ENCODE data around the gene NAALADL2.
A peak's percentile ranks its signal among the peaks of the same experiment; 100 is the strongest.
"Not testable (repeated sequence)": the region's sequence is repeated elsewhere in the genome, so short reads cannot be mapped to it uniquely, and the experiment has no call there.

Gene NAALADL2

GRCh38 chr3:175428466-175428865 is 569.3 kb downstream of the NAALADL2 start:
- no peak for DNase-seq (ENCODE audit: low spot score)

GRCh38 chr3:175430983-175431773 is 572.0 kb downstream of the NAALADL2 start:
- peak; percentile 6 for DNase-seq (ENCODE audit: low spot score)

GRCh38 chr3:175432376-175433025 is 573.4 kb downstream of the NAALADL2 start:
- DNase-seq (ENCODE audit: low spot score): no peak

- DNase-seq (ENCODE audit: low spot score): no peak
Observed at GRCh38 chr3:175433026-175433674, 574.0 kb downstream of the NAALADL2 start.

- DNase-seq (ENCODE audit: low spot score): no peak
Observed at GRCh38 chr3:175434561-175434960, 575.4 kb downstream of the NAALADL2 start.

- no peak for DNase-seq (ENCODE audit: low spot score)
Observed at GRCh38 chr3:175443682-175444081, 584.5 kb downstream of the NAALADL2 start.

- no peak for DNase-seq (ENCODE audit: low spot score)
Observed at GRCh38 chr3:175445741-175446140, 586.6 kb downstream of the NAALADL2 start.

GRCh38 chr3:175447521-175447920 is 588.4 kb downstream of the NAALADL2 start:
- no peak for DNase-seq (ENCODE audit: low spot score)

- DNase-seq (ENCODE audit: low spot score): no peak
Observed at GRCh38 chr3:175453361-175453760, 594.2 kb downstream of the NAALADL2 start.

- no peak for DNase-seq (ENCODE audit: low spot score)
Observed at GRCh38 chr3:175456466-175456865, 597.3 kb downstream of the NAALADL2 start.

- DNase-seq (ENCODE audit: low spot score): no peak
Observed at GRCh38 chr3:175457301-175457700, 598.2 kb downstream of the NAALADL2 start.

- DNase-seq (ENCODE audit: low spot score): not testable (repeated sequence)
Observed at GRCh38 chr3:175460849-175461399, 601.8 kb downstream of the NAALADL2 start.

GRCh38 chr3:175464362-175464761 is 605.2 kb downstream of the NAALADL2 start:
- no peak for DNase-seq (ENCODE audit: low spot score)

GRCh38 chr3:175469124-175469523 is 610.0 kb downstream of the NAALADL2 start:
- no peak for DNase-seq (ENCODE audit: low spot score)

- no peak for DNase-seq (ENCODE audit: low spot score)
Observed at GRCh38 chr3:175475765-175476164, 616.6 kb downstream of the NAALADL2 start.

- DNase-seq (ENCODE audit: low spot score): no peak
Observed at GRCh38 chr3:175476489-175476888, 617.4 kb downstream of the NAALADL2 start.

GRCh38 chr3:175477651-175478224 is 618.6 kb downstream of the NAALADL2 start:
- no peak for DNase-seq (ENCODE audit: low spot score)

GRCh38 chr3:175478301-175478700 is 619.2 kb downstream of the NAALADL2 start:
- DNase-seq (ENCODE audit: low spot score): no peak

GRCh38 chr3:175479175-175479574 is 620.0 kb downstream of the NAALADL2 start:
- DNase-seq (ENCODE audit: low spot score): no peak

- no peak for DNase-seq (ENCODE audit: low spot score)
Observed at GRCh38 chr3:175479800-175480199, 620.7 kb downstream of the NAALADL2 start.

- peak; percentile 1 for DNase-seq (ENCODE audit: low spot score)
Observed at GRCh38 chr3:175484666-175485065, 625.5 kb downstream of the NAALADL2 start.

GRCh38 chr3:175485436-175485835 is 626.3 kb downstream of the NAALADL2 start:
- no peak for DNase-seq (ENCODE audit: low spot score)

Data from HuH-7 (cell line).